CD8-positive, alpha-beta memory T cell (primary cell): ENCODE results near the gene BICRAL. TPM values are rescaled to one million over a fixed set of nuclear protein-coding genes. Genes with fewer than 3 reads are reported as not detected.

Experiments
- CTCF ChIA-PET: fragments of 350-600 bp; sonication (Branson Sonifier 250); formaldehyde crosslinking; loops from one replicate; lab custom pipeline; 2021; ENCODE audit warnings: antibody characterized with exemption; lab: Charles Lee
- POLR2A ChIA-PET: fragments of 350-600 bp; sonication (Branson Sonifier 250); formaldehyde crosslinking; loops from one replicate; lab custom pipeline; 2021; ENCODE audit warnings: antibody characterized with exemption; lab: Charles Lee
- DNase-seq, 5 donors: peaks; one replicate each; pipeline versions ENCODE4 v3.0.0 to v3.0.0-alpha.2; 2020 to 2022; ENCODE audit warnings: mixed read lengths in 1 of 5
- H3K27ac ChIP-seq: one replicate; pipeline ENCODE4 v1.7.0; 2013; ENCODE audit warnings: low read depth, mild to moderate bottlenecking, low read length, moderate library complexity
- H3K27me3 ChIP-seq: 2 replicates; pipeline ENCODE4 v1.7.0; 2013; ENCODE audit warnings: low read length, mild to moderate bottlenecking; ENCODE audit not compliant: insufficient read depth, poor library complexity, severe bottlenecking
- H3K36me3 ChIP-seq: 2 replicates; pipeline ENCODE4 v1.7.0; 2013; ENCODE audit warnings: mild to moderate bottlenecking, low read length, moderate library complexity; ENCODE audit not compliant: insufficient read depth
- H3K4me1 ChIP-seq: 2 replicates; pipeline ENCODE4 v1.7.0; 2013; ENCODE audit warnings: mild to moderate bottlenecking, low read length, moderate library complexity; ENCODE audit not compliant: insufficient read depth
- H3K4me3 ChIP-seq: 2 replicates; pipeline ENCODE4 v1.7.0; 2013; ENCODE audit warnings: mild to moderate bottlenecking, low read length
- H3K9me3 ChIP-seq: 2 replicates; pipeline ENCODE4 v1.7.0; 2013; ENCODE audit warnings: mild to moderate bottlenecking, low read length
- H3K27ac Mint-ChIP-seq, 8 donors: one replicate each; pipeline ENCODE4 v1.8.0; 2020 to 2021; ENCODE audit warnings: mixed read lengths in 8 of 8, mild to moderate bottlenecking in 6 of 8, inconsistent platforms in 3 of 8, moderate library complexity in 3 of 8
- H3K27me3 Mint-ChIP-seq, 2 donors: one replicate each; pipeline ENCODE4 v1.8.0; 2020 to 2021; ENCODE audit warnings: mixed read lengths in 2 of 2, mild to moderate bottlenecking in 1 of 2, moderate library complexity in 1 of 2
- H3K36me3 Mint-ChIP-seq, 3 donors: one replicate each; pipeline ENCODE4 v1.8.0; 2020 to 2021; ENCODE audit warnings: mixed read lengths in 3 of 3, inconsistent platforms in 1 of 3, mild to moderate bottlenecking in 1 of 3
- H3K4me1 Mint-ChIP-seq, 3 donors: one replicate each; pipeline ENCODE4 v1.8.0; 2020 to 2021; ENCODE audit warnings: mixed read lengths in 3 of 3, inconsistent platforms in 1 of 3, mild to moderate bottlenecking in 1 of 3
- H3K4me3 Mint-ChIP-seq, 7 donors: one replicate each; pipeline ENCODE4 v1.8.0; 2020 to 2021; ENCODE audit warnings: mixed read lengths in 7 of 7, mild to moderate bottlenecking in 6 of 7, moderate library complexity in 4 of 7, inconsistent platforms in 2 of 7
- H3K9me3 Mint-ChIP-seq, 5 donors: one replicate each; pipeline ENCODE4 v1.8.0; 2020 to 2022; ENCODE audit warnings: mixed read lengths in 5 of 5, mild to moderate bottlenecking in 3 of 5, moderate library complexity in 2 of 5, inconsistent platforms in 1 of 5
- polyA plus RNA-seq: library from polyadenylated mRNA; unstranded; fragments of 300-500 nt; fragmentation: Illumina TruSeq; gene quantifications from one replicate; pipeline ENCODE4 v1.2.3, GENCODE V29; 2021
- total RNA-seq, 2 experiments: library from RNA; stranded (reverse); gene quantifications; one replicate each; pipeline ENCODE4 v1.2.3, GENCODE V29; 2021

Gene BICRAL
- total and polyA plus RNA-seq, 3 experiments from 2014 or later = 6.8 to 16.8 (median 15.9) TPM

DNA sequence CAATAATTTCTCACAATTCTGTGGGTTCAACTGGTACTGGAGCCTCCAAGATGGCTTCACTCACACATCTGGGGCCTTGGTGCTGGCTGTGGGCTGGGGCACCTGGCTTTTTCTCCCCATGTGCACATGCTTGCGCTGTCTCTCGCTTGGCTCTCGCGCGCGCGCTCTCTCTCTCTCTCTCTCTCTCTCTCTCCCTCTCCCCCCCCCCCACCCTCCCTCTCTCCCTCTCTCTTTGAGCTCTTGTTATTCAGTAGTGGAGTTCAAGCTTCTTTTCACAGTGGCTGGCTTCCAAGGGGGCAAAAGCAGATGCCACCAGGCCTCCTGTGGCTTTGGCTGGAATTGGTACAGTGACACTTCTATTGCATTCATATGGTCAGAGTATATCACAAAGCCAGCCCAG is 25.1 kb upstream of the BICRAL start:
- Mint-ChIP-seq H3K36me3 (peaks cover 10 to 30% (median 12%) of the 10 kb centered on the region in 3 donors), H3K27me3 (no peaks in the 10 kb centered on the region), H3K4me1 (peaks cover 25 to 45% (median 42%) of the 10 kb centered on the region in 3 donors), H3K9me3 (no peaks in the 10 kb centered on the region), H3K4me3 (no peak overlapping the region), H3K27ac (peak overlapping the region in 1 of 8 donors; percentile 47)
- no peak for DNase-seq
- no peaks in the 10 kb centered on the region for H3K9me3 ChIP-seq
- H3K4me3 ChIP-seq = no peak overlapping the region
- no peaks in the 10 kb centered on the region for H3K27me3 ChIP-seq
- POLR2A ChIA-PET = interaction anchor here (1.2 kb wide), 1 partner anchor 11 kb away, joined by 3 read pairs; the partner anchor contains the start of gene TBCC
- no peak overlapping the region for H3K27ac ChIP-seq
- H3K36me3 ChIP-seq = no peaks in the 10 kb centered on the region
- no peaks in the 10 kb centered on the region for H3K4me1 ChIP-seq
- CTCF ChIA-PET = interaction anchor here (0.9 to 1.6 kb wide), 2 partner anchors 12 to 13 kb away, joined by 3 read pairs; no protein-coding TSS in a partner anchor

DNA sequence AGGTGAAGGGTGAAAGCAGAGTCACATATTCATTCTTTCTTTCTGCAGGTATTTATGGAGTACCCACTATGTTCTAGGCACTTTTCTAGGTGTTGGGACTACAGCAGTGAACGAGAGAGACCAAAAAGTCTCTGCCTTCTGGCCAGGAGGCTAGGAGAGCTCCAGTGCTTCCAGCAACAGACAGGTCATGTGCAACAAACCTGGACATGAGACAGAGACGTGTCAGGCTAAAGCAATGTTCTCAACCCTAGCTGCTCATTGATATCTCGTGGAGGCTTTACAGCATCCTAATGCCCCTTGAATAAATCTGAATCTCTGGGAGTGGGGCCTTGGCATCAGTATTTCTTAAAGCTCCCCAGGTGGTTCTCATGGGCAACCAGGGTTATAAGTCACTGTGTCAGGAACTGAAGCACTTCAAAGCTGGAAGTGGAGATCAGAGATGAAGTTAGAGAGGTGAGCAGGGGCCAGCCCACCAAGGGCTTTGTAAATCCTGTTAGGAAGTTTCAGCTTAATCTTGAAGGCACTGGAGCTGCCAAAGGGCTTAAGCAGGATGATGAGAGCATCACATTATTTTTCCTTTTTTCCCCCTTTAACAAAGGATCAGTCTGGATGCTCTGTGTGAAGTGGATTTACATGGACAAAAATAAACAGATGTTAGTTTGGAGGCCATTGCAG is 23.0 kb upstream of the BICRAL start:
- no peak for DNase-seq
- Mint-ChIP-seq H3K4me1 (peaks cover 22 to 41% (median 34%) of the 10 kb centered on the region in 3 donors), H3K27ac (peak overlapping the region in 2 of 8 donors; percentile 65 to 68), H3K27me3 (peaks cover 0 to 1% of the 10 kb centered on the region in 2 donors), H3K4me3 (no peak overlapping the region), H3K9me3 (no peaks in the 10 kb centered on the region), H3K36me3 (peaks cover 7 to 27% (median 14%) of the 10 kb centered on the region in 3 donors)
- ChIA-PET POLR2A (interaction anchor here (0.8 to 1.3 kb wide), 2 partner anchors 12 kb away, joined by 3 to 5 read pairs; no protein-coding TSS in a partner anchor), CTCF (interaction anchor here (1.1 to 1.9 kb wide), 2 partner anchors 10 to 22 kb away, joined by 3 to 5 read pairs; no protein-coding TSS in a partner anchor)
- Histone ChIP-seq H3K36me3 (no peaks in the 10 kb centered on the region), H3K27me3 (no peaks in the 10 kb centered on the region), H3K4me1 (no peaks in the 10 kb centered on the region), H3K4me3 (no peak overlapping the region), H3K27ac (no peak overlapping the region), H3K9me3 (no peaks in the 10 kb centered on the region)

DNA sequence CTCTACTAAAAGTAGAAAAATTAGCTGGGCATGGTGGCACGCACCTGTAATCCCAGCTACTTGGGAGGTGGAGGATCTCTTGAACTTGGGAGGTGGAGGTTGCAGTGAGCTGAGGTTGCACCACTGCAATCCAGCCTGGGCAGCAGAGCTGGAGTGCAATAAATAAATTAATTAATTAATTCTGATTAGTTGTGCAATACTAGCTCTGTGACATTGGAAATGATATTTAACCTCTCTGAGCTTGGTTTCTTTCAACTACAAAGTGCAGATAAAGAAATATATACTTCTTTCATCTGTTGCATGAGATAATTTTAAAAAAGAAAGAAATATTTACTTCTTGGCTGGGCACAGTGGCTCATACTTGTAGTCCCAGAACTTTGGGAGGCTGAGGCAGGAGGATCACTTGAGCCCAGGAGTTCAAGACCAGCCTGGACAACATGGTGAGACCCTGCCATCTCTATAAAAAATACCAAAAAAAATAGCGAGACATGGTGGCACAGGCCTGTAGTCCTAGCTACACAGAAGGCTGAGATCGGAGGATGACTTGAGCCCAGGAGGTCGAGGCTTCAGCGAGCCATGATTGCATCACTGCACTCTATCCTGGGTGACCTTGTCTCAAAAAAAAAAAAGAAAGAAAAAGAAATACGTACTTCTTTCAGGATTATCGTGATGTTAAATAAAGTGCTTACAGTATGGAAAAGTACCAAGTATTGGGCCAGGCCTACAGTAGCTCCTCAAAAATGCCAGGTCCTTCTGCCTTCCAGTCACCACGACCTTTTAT is 20.4 kb upstream of the BICRAL start:
- CTCF ChIA-PET = interaction anchor here (1.5 to 2.3 kb wide), 3 partner anchors 9 to 26 kb away, joined by 3 to 9 read pairs (median 8); no protein-coding TSS in a partner anchor
- no peak overlapping the region for H3K4me3 ChIP-seq
- Mint-ChIP-seq H3K9me3 (no peaks in the 10 kb centered on the region), H3K27ac (no peak overlapping the region), H3K36me3 (peaks cover 7 to 30% (median 8%) of the 10 kb centered on the region in 3 donors), H3K4me3 (peak overlapping the region in 1 of 7 donors; percentile 23), H3K4me1 (peaks cover 20 to 42% (median 32%) of the 10 kb centered on the region in 3 donors), H3K27me3 (peaks cover 0 to 1% of the 10 kb centered on the region in 2 donors)
- no peaks in the 10 kb centered on the region for H3K36me3 ChIP-seq
- H3K4me1 ChIP-seq = no peaks in the 10 kb centered on the region
- no peaks in the 10 kb centered on the region for H3K27me3 ChIP-seq
- H3K27ac ChIP-seq = no peak overlapping the region
- H3K9me3 ChIP-seq = no peaks in the 10 kb centered on the region
- no peak for DNase-seq
- POLR2A ChIA-PET = interaction anchor here (1.4 kb wide), 1 partner anchor 15 kb away, joined by 9 read pairs; the partner anchor contains the start of gene TBCC

DNA sequence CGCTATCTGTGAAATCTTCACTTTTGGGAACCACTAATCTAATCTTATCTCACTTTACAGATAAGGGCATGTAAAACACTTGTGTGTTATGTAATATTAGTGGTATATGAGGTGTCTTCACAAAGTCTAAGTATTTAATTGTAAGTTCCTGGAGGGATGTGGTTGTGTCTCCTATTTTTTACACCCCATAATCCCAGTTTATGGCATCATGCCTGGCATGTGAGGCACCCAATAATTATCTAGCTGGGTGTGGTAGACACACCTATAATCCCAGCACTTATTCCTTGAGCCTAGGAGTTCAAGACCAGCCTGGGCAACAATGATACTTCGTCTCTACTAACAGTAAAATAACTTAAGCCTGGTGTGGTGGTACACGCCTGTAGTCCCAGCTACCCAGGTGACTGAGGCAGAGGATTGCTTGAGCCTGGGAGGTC is 19.4 kb upstream of the BICRAL start:
- Mint-ChIP-seq H3K9me3 (no peaks in the 10 kb centered on the region), H3K4me1 (peaks cover 22 to 42% (median 33%) of the 10 kb centered on the region in 3 donors), H3K4me3 (no peak overlapping the region), H3K27me3 (peaks cover 0 to 1% of the 10 kb centered on the region in 2 donors), H3K36me3 (peaks cover 7 to 32% (median 11%) of the 10 kb centered on the region in 3 donors), H3K27ac (no peak overlapping the region)
- H3K36me3 ChIP-seq = no peaks in the 10 kb centered on the region
- H3K4me1 ChIP-seq = no peaks in the 10 kb centered on the region
- POLR2A ChIA-PET = interaction anchor here (1.4 kb wide), 1 partner anchor 16 kb away, joined by 9 read pairs; the partner anchor contains the start of gene TBCC
- H3K27ac ChIP-seq = no peak overlapping the region
- no peak for DNase-seq
- no peak overlapping the region for H3K4me3 ChIP-seq
- H3K9me3 ChIP-seq = no peaks in the 10 kb centered on the region
- no peaks in the 10 kb centered on the region for H3K27me3 ChIP-seq
- CTCF ChIA-PET = interaction anchor here (1.5 to 2.3 kb wide), 3 partner anchors 8 to 25 kb away, joined by 3 to 9 read pairs (median 8); no protein-coding TSS in a partner anchor

DNA sequence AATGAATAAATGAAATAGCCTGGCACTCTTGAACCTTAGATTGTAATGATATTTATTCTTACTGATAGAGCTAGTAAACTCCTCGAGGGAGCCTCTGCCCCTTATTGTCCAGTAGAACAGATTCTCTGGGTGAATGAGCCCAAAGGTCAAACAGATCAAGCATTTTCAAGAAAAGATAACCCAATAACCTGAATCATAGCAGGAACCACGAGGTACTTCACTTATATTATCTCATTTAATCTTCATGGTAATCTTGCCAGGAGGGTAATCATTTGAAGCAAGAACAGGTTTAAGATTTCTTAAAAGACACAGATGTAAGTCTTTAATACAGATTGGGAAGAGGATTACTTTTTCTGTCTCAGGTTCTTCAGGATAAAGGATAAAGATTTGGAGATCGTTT is 18.9 kb upstream of the BICRAL start:
- no peaks in the 10 kb centered on the region for H3K9me3 ChIP-seq
- no peak overlapping the region for H3K4me3 ChIP-seq
- Mint-ChIP-seq H3K27ac (peak overlapping the region in 2 of 8 donors; percentile 51 to 81), H3K9me3 (no peaks in the 10 kb centered on the region), H3K4me1 (peaks cover 23 to 42% (median 33%) of the 10 kb centered on the region in 3 donors), H3K36me3 (peaks cover 7 to 29% (median 13%) of the 10 kb centered on the region in 3 donors), H3K27me3 (peaks cover 0 to 1% of the 10 kb centered on the region in 2 donors), H3K4me3 (no peak overlapping the region)
- no peak for DNase-seq
- H3K4me1 ChIP-seq = no peaks in the 10 kb centered on the region
- H3K27me3 ChIP-seq = no peaks in the 10 kb centered on the region
- no peak overlapping the region for H3K27ac ChIP-seq
- no peaks in the 10 kb centered on the region for H3K36me3 ChIP-seq
- ChIA-PET CTCF (interaction anchor here (2.0 kb wide), 1 partner anchor 8 kb away, joined by 8 read pairs; no protein-coding TSS in a partner anchor), POLR2A (interaction anchor here (1.0 to 1.4 kb wide), 2 partner anchors 15 to 17 kb away, joined by 4 to 9 read pairs; partner anchors contain the start of gene TBCC)

DNA sequence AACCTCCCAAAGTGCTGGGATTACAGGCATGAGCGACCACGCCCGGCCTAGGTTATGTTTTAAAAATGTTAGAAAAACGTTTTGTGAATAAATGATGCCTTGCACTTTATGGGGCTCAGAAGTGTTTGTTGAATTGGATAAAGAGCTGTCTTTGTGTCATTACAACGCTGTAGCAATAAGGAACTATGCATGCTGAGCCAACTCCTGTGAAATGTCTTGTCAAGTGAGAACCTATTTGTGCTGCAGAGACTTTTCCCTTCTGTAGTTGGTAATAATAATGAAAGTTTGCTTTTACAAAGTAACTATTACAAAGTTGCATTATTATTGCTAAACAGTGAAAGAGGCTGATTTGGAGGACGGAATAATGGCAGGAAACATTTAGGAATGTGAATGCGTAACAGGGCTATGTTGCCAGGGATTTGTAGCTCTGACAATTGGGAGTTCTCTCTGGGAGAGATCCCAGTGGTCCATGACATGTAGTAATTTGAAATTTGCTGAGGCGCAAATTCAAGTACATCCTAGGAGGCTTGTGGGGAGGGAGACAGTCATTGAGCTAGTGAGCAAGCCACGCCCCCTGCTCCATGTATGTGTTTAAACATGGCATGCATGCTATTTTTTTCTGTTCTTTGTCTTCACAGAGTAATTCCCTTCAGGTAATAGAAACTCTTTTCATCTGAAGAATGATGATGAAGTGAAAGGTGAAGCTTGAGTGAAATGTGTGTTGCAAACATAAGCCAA is 16.8 kb upstream of the BICRAL start:
- H3K9me3 Mint-ChIP-seq = no peaks in the 10 kb centered on the region
- peaks cover 0 to 14% (median 9%) of the 10 kb centered on the region in 3 donors for H3K36me3 Mint-ChIP-seq
- Histone ChIP-seq H3K4me1 (peaks cover 12% of the 10 kb centered on the region), H3K27ac (no peak overlapping the region), H3K36me3 (no peaks in the 10 kb centered on the region), H3K9me3 (no peaks in the 10 kb centered on the region), H3K4me3 (no peak overlapping the region), H3K27me3 (no peaks in the 10 kb centered on the region)
- peak overlapping the region in 5 of 8 donors; percentile 16 to 74 (median 47) for H3K27ac Mint-ChIP-seq
- H3K27me3 Mint-ChIP-seq = peaks cover 0 to 1% of the 10 kb centered on the region in 2 donors
- H3K4me3 Mint-ChIP-seq = no peak overlapping the region
- ChIA-PET POLR2A (interaction anchor here (0.8 to 2.6 kb wide), 4 partner anchors 10 to 19 kb away, joined by 3 to 15 read pairs (median 4); partner anchors contain the start of gene TBCC), CTCF (no interaction called here)
- H3K4me1 Mint-ChIP-seq = peaks cover 31 to 52% (median 40%) of the 10 kb centered on the region in 3 donors
- DNase-seq = no peak

DNA sequence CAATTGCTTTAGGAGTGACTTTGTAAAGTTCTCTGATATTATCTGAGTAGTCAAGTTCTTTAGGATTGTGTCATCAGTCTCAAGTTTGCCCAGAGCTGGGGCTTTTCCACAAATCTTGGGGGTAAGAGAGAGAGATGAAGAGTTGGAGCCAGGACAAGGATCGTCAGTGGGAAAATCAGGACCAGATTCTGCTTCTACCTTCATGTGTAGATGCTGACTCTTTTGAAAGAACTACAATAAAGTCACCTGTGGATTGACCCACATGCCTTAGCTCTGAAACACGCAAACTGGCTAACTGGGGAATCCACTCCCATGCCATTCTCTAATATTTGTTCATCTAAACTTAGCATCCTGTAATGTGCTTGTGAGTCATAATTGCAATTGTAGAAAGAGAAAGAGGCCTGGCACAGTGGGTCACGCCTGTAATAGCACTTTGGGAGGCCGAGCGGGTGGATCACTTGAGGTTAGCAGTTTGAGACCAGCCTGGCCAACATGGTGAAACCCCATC is 15.6 kb upstream of the BICRAL start:
- Histone ChIP-seq H3K4me1 (peaks cover 20% of the 10 kb centered on the region), H3K9me3 (no peaks in the 10 kb centered on the region), H3K4me3 (no peak overlapping the region), H3K36me3 (no peaks in the 10 kb centered on the region), H3K27ac (no peak overlapping the region), H3K27me3 (no peaks in the 10 kb centered on the region)
- Mint-ChIP-seq H3K36me3 (peaks cover 0 to 12% (median 9%) of the 10 kb centered on the region in 3 donors), H3K27ac (peak overlapping the region in 6 of 8 donors; percentile 4 to 91 (median 44)), H3K27me3 (peaks cover 0 to 1% of the 10 kb centered on the region in 2 donors), H3K4me3 (no peak overlapping the region), H3K4me1 (peaks cover 36 to 62% (median 48%) of the 10 kb centered on the region in 3 donors), H3K9me3 (peaks cover 0 to 3% (median 0%) of the 10 kb centered on the region in 5 donors)
- CTCF ChIA-PET = interaction anchor here (0.9 kb wide), 1 partner anchor 14 kb away, joined by 3 read pairs; no protein-coding TSS in a partner anchor
- no peak for DNase-seq
- POLR2A ChIA-PET = interaction anchor here (0.9 to 2.6 kb wide), 2 partner anchors 17 to 18 kb away, joined by 4 to 15 read pairs; no protein-coding TSS in a partner anchor
